PC-3 (cell line): ENCODE data around the gene MAST3. TPM values are rescaled to one million over a fixed set of nuclear protein-coding genes. Genes with fewer than 3 reads are reported as not detected.
"Not testable (repeated sequence)": the region's sequence is repeated elsewhere in the genome, so short reads cannot be mapped to it uniquely, and the experiment has no call there.

ENCODE experiments used
- ATAC-seq: fragments of 200-7000 bp; cut with Tn5 transposase; 2 replicates; pipeline ENCODE4 v1.9.1; 2020; ENCODE audit warnings: mild to moderate bottlenecking, moderate library complexity
- BruUV-seq: library from RNA; stranded (reverse); fragments of 400-500 nt; replicated peaks from 2 replicates; lab custom pipeline; 2021; lab: Mats Ljungman, UMichigan
- CTCF ChIA-PET: fragments of 300-600 bp; sonication (Branson Sonifier 250); formaldehyde crosslinking; loops from one replicate; lab custom pipeline; 2022; ENCODE audit warnings: antibody characterized with exemption; lab: Charles Lee
- POLR2A ChIA-PET: fragments of 300-600 bp; sonication (Branson Sonifier 250); formaldehyde crosslinking; loops from one replicate; lab custom pipeline; 2022; ENCODE audit warnings: antibody characterized with exemption; ENCODE audit not compliant: unreplicated experiment; lab: Charles Lee
- DNase-seq: peaks from one replicate; pipeline ENCODE4 v3.0.0-alpha.2; 2015
- H2AFZ ChIP-seq: fragments of 300-600 bp; sonication (generic); 2 replicates; pipeline ENCODE4 v1.6.0; 2016; ENCODE audit warnings: antibody characterized with exemption, low read length
- H3F3A ChIP-seq: fragments of 300-600 bp; sonication (generic); one replicate; pipeline ENCODE4 v1.6.0; 2017; ENCODE audit warnings: antibody characterized with exemption, low read length, control low read depth, mild to moderate bottlenecking; ENCODE audit not compliant: unreplicated experiment
- H3K27ac ChIP-seq: fragments of 300-600 bp; sonication (generic); 2 replicates; pipeline ENCODE4 v1.5.1; 2016; ENCODE audit warnings: mild to moderate bottlenecking, low read length
- H3K27me3 ChIP-seq: fragments of 300-600 bp; sonication (generic); 2 replicates; pipeline ENCODE4 v1.6.1; 2016; ENCODE audit warnings: low read length, mixed read lengths
- H3K36me3 ChIP-seq: fragments of 300-600 bp; sonication (generic); 2 replicates; pipeline ENCODE4 v1.6.1; 2016; ENCODE audit warnings: low read depth, mixed run types, low read length, mixed read lengths
- H3K4me1 ChIP-seq: fragments of 300-600 bp; sonication (generic); 2 replicates; pipeline ENCODE4 v1.5.1; 2016; ENCODE audit warnings: low read length; ENCODE audit not compliant: insufficient read depth
- H3K4me2 ChIP-seq: fragments of 300-600 bp; sonication (generic); 2 replicates; pipeline ENCODE4 v1.6.0; 2016; ENCODE audit warnings: low read length
- H3K4me3 ChIP-seq: fragments of 300-600 bp; sonication (generic); 2 replicates; pipeline ENCODE4 v1.5.1; 2016; ENCODE audit warnings: mild to moderate bottlenecking, low read length, mixed read lengths
- H3K79me2 ChIP-seq: fragments of 300-600 bp; sonication (generic); 2 replicates; pipeline ENCODE4 v1.6.1; 2017; ENCODE audit warnings: low read length, mixed read lengths
- H3K9ac ChIP-seq: fragments of 300-600 bp; sonication (generic); 2 replicates; pipeline ENCODE4 v1.6.0; 2016; ENCODE audit warnings: mild to moderate bottlenecking, low read length
- H3K9me2 ChIP-seq: fragments of 300-600 bp; sonication (generic); replicated peaks from 2 replicates; pipeline ENCODE4 v1.6.1; 2016; ENCODE audit warnings: mixed run types, low read length, mixed read lengths
- H3K9me3 ChIP-seq: fragments of 300-600 bp; sonication (generic); 2 replicates; pipeline ENCODE4 v1.6.1; 2016; ENCODE audit warnings: low read length, mixed read lengths
- H4K20me1 ChIP-seq: fragments of 300-600 bp; sonication (generic); 2 replicates; pipeline ENCODE4 v1.6.1; 2016; ENCODE audit warnings: low read length, mixed read lengths
- CTCF ChIP-seq: fragments of 300-600 bp; sonication (generic); conservative IDR thresholded peaks from 2 replicates; pipeline ENCODE4 v1.5.1; 2017; ENCODE audit warnings: antibody characterized with exemption, low read depth, mild to moderate bottlenecking, low read length
- EZH2 ChIP-seq: fragments of 300-600 bp; sonication (generic); IDR thresholded peaks from one replicate; pipeline ENCODE4 v1.6.1; 2017; ENCODE audit warnings: antibody characterized with exemption, mild to moderate bottlenecking, low read length; ENCODE audit not compliant: unreplicated experiment
- EZH2phosphoT487 ChIP-seq: fragments of 300-600 bp; sonication (generic); IDR thresholded peaks from 2 replicates; pipeline ENCODE4 v1.6.1; 2018; ENCODE audit warnings: mild to moderate bottlenecking, antibody characterized with exemption, low read length, borderline replicate concordance
- intact Hi-C: fragments of 100-400 bp; cut with micrococcal nuclease; formaldehyde crosslinking; loops from 2 replicates; pipeline ENCODE4 v1.9.0; 2023
- total RNA-seq: library from RNA; depleted of rRNA; stranded (reverse); fragments of >200 nt; gene quantifications from 2 replicates; pipeline ENCODE4 v1.2.3, GENCODE V29; 2014

The MAST3 gene
- total RNA-seq, 1 experiment from 2014 or later = 8.1 TPM

DNA sequence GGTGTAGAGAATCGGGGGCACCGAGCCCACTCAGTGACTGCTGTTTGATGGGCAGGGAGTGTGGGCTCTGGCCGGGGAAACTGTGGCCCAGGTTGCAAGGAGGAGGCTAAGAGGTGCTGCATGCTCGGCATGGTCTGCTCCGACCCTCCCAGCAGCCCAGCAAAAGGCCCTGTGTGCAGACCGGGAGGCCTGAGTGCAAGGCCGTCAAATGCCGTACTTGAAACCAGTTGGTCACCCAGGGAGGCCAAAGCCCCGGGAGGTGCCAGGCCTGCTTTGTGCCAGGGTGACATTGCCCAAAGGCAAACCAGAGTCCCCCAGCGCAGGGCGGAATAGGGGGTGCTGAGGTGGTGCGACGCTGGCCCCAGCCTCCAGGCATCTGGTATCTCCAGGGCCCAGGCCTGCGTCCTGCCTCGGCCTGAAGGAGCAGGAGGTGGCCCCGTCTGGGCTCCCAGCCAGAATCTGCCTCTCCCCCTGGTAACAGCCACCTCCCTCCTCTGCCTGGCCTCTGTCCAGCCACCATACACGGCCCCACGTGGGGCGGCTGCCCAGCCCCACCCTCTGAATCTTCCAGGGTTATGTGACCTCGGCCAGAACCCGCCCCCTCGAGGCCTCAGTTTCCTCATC, 59.4 kb downstream of the MAST3 start:
- DNase-seq (peak; percentile 40), ATAC-seq (no peak)
- Histone ChIP-seq H4K20me1 (no peaks in the 10 kb centered on the region; the same call in 1 of the 2 replicates), H3K79me2 (peaks cover 30% of the 10 kb centered on the region), H3K27ac (no peak overlapping the region), H3K4me3 (no peak overlapping the region), H3F3A (no peaks in the 10 kb centered on the region), H3K9me2 (no peaks in the 10 kb centered on the region), H3K27me3 (no peaks in the 10 kb centered on the region), H3K9me3 (no peaks in the 10 kb centered on the region), H3K4me1 (peaks cover 15% of the 10 kb centered on the region), H3K4me2 (no peak overlapping the region), H3K9ac (no peak overlapping the region), H3K36me3 (0 out of 2 replicates have a peak, but pooled peaks cover 5% of the 10 kb centered on the region), H2AFZ (no peak overlapping the region)
- no peak for TF ChIP-seq EZH2phosphoT487
- no peak for TF ChIP-seq EZH2
- TF ChIP-seq CTCF = no peak
- intact Hi-C loops = no loop called here
- ChIA-PET CTCF (no interaction called here), POLR2A (no interaction called here)
- BruUV-seq = no TSS peak

- peaks cover 30% of the 10 kb centered on the region for H3K79me2 ChIP-seq
- ChIA-PET POLR2A (no interaction called here), CTCF (no interaction called here)
- no peak overlapping the region for H3K9ac ChIP-seq
- no peaks in the 10 kb centered on the region for H3K27me3 ChIP-seq
- no peak overlapping the region for H2AFZ ChIP-seq
- BruUV-seq = no TSS peak
- intact Hi-C loops = no loop called here
- H3K27ac ChIP-seq = no peak overlapping the region
- no peaks in the 10 kb centered on the region for H3K9me3 ChIP-seq
- no peak for TF ChIP-seq EZH2
- no peak for TF ChIP-seq CTCF
- TF ChIP-seq EZH2phosphoT487 = no peak
- no peaks in the 10 kb centered on the region for H3F3A ChIP-seq
- DNase-seq = no peak
- no peak overlapping the region for H3K4me2 ChIP-seq
- no peaks in the 10 kb centered on the region; the same call in 1 of the 2 replicates for H4K20me1 ChIP-seq
- 0 out of 2 replicates have a peak, but pooled peaks cover 7% of the 10 kb centered on the region for H3K36me3 ChIP-seq
- H3K9me2 ChIP-seq = no peaks in the 10 kb centered on the region
- no peak overlapping the region for H3K4me3 ChIP-seq
- ATAC-seq = no peak
- peaks cover 15% of the 10 kb centered on the region; the same call in 1 of the 2 replicates for H3K4me1 ChIP-seq
Measured at GRCh38 chr19:18157465-18158063, 60.0 kb downstream of the MAST3 start.

- TF ChIP-seq EZH2 = no peak
- no peak for TF ChIP-seq EZH2phosphoT487
- no peak for TF ChIP-seq CTCF
- DNase-seq (no peak), ATAC-seq (no peak)
- no peaks in the 10 kb centered on the region for H3F3A ChIP-seq
- H3K27ac ChIP-seq = no peak overlapping the region
- peaks cover 15% of the 10 kb centered on the region; the same call in 1 of the 2 replicates for H3K4me1 ChIP-seq
- no peaks in the 10 kb centered on the region; the same call in 1 of the 2 replicates for H4K20me1 ChIP-seq
- no peak overlapping the region for H3K9ac ChIP-seq
- intact Hi-C loops = no loop called here
- POLR2A ChIA-PET = no interaction called here
- H3K79me2 ChIP-seq = peaks cover 27% of the 10 kb centered on the region
- no peak overlapping the region for H3K4me3 ChIP-seq
- no TSS peak for BruUV-seq
- peaks cover 13% of the 10 kb centered on the region; the same call in 1 of the 2 replicates for H3K36me3 ChIP-seq
- H3K9me3 ChIP-seq = no peaks in the 10 kb centered on the region
- H2AFZ ChIP-seq = no peak overlapping the region
- H3K27me3 ChIP-seq = no peaks in the 10 kb centered on the region
- CTCF ChIA-PET = no interaction called here
- H3K9me2 ChIP-seq = no peaks in the 10 kb centered on the region
- no peak overlapping the region for H3K4me2 ChIP-seq
Measured at GRCh38 chr19:18158467-18158866, 60.9 kb downstream of the MAST3 start.

DNA sequence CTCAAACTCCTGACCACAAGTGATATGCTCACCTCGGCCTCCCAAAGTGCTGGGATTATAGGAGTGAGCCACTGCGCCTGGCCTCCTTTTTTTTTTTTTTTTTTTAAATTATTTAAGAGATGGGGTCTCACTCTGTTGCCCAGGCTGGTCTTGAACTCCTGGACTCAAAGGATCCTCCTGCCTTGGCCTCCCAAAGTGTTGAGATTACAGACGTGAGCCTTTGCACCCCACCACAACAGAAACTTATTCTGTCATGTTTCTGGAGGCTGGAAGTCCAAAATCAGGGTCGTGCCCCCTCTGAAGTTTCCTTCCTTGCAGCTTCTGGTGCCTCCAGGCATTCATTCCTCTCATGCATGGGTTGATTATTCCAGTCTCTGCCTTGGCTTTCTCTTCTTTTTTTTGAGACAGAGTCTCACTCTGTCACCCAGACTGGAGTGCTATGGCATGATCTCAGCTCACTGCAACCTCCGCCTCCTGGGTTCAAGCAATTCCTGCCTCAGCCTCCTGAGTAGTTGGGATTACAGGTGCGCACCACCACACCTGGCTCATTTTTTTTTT, 61.6 kb downstream of the MAST3 start:
- Histone ChIP-seq H3K36me3 (peaks cover 13% of the 10 kb centered on the region; the same call in 1 of the 2 replicates), H3K79me2 (peaks cover 20% of the 10 kb centered on the region), H3K4me1 (peaks cover 14% of the 10 kb centered on the region; the same call in 1 of the 2 replicates)
- H3K9ac ChIP-seq, intact Hi-C loops, H2AFZ ChIP-seq, ATAC-seq, BruUV-seq, H3K27me3 ChIP-seq, DNase-seq, H3K9me2 ChIP-seq, H3K4me3 ChIP-seq, POLR2A ChIA-PET, H3K9me3 ChIP-seq, H3K27ac ChIP-seq, CTCF ChIA-PET, H4K20me1 ChIP-seq, H3K4me2 ChIP-seq, H3F3A ChIP-seq: not testable (repeated sequence)
